GM11168 (cell line): ENCODE data around the gene TAF13.

ENCODE experiments used
- in situ Hi-C: fragments of 300-500 bp; cut with MboI; formaldehyde crosslinking; loops from one replicate; pipeline ENCODE4 v1.12.0; 2022; ENCODE audit warnings: low sequenced_read_pairs; ENCODE audit not compliant: unreplicated experiment

Gene TAF13, protein sequence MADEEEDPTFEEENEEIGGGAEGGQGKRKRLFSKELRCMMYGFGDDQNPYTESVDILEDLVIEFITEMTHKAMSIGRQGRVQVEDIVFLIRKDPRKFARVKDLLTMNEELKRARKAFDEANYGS

DNA sequence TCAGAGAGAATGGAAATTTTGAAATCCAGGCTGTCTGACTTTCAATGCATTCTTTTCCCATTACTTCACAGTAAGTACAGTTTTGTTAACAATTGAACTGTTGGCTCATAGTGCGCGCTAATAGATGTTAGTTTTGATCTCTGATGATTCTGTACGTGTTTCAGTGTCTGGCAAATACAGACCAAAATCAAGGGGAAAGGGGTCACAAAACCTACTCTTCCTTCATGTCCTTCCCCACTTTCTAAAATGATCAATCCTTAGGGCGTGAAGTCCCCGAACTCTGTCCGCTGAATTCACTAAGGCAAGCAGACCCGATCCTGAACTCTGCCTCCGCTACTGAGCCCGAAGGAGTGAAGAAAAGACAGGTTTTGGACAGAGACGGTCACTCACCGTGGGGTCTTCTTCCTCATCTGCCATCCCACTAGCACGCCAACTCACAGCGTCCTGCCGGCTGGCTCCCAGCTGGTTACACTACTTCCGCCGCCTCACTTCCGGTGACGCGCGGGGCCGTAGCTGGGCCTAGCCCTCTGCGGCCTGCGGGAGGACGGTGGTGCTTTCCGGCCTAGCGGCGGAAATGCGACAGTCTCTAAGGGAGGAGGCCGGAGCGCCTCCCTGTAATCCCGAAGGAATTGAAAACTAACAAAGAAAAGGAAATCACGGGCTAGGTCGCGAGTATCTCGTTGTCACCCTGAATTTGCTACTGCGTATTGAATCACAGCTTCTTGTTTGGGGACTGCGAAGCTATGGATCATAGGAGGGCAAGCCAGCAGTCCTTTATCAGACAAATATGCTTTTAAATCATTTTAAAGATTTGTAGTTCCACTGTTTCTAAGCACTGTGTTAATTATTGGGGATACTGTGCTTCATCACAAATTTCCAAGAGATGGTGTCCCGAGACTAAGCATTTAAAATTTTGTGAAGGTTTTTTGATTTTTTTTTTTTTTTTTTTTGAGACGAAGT, at the start of gene TAF13:
Gene TAF13 (minus strand): TSS at position 473 of the 960 bp plus-strand sequence. CDS start 56 bp downstream, at position 417.
- in situ Hi-C loops: no loop called here

DNA sequence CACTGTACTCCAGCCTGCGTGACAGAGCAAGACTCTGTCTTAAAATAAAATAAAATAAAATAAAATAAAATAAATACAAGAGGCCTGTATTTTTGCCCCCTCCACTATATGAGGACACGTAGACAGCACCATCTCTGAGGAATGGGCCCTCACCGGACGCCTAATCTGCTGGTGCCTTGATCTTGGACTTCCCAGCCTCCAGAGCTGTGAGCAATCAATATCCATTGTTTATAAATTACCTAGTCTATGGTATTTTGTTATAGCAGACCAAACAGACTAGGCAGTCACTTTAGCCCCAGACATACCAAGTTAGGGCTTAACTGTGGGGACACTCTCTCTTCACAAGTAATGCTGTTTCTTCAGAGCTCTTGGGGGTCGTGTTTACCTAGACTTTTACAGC, 44.6 kb upstream of the TAF13 start:
- in situ Hi-C loops: no loop called here

DNA sequence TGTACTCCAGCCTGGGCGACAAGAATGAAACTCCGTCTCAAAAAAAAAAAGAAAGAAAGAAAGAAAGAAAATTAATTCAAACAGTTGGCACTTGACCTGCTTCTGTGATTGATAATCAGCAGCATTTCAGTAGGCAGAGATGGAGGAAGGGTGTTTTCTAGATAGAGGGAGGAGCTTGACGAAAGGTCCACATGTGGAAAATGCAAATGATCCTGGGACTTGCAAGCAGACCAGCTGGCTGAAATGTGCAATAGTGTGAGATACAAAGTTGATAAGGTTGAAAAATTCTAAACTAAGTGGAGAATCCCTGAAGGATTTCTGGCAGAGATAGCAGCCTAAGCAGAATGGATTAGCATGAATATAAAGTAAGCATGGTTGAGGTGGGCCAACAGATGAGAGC, 42.3 kb upstream of the TAF13 start:
- in situ Hi-C loops: no loop called here

DNA sequence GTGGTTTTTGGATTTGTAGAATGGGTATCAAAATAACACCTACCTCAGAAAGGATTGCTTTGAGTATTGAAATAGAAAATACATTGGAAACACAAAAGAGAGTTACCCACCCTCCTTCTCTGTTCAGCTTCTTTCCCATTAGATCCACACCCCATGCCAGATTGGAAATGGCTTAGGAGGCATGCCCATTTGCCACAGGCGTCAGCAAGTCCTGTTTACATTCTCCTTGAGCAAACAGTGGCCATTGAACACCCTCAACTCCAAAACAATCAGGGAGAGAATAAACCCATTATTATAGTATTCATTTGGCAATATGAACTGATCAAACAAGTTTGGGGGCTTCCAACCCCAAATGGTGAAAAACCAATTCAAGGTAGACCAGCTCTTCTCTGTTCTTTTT, 40.5 kb upstream of the TAF13 start:
- in situ Hi-C loops: no loop called here

DNA sequence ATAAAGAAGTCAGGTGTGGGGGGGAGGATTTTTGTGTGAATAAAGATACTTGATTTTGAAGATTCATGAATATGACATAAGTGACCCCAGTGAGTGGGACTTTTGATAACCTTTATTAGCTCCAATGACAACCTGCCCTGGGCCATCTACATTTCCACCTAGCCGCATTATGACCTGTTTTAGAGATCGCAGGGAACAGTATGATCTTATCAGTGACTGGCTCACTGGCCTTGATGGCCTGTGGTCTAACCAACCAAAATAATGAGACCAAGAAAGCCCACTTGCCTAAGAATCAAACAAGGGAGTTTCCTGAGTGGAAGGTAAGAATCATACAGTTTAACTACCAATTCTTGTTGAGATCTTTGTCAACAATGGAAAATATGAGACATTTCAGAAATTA, 39.9 kb upstream of the TAF13 start:
- in situ Hi-C loops: no loop called here

DNA sequence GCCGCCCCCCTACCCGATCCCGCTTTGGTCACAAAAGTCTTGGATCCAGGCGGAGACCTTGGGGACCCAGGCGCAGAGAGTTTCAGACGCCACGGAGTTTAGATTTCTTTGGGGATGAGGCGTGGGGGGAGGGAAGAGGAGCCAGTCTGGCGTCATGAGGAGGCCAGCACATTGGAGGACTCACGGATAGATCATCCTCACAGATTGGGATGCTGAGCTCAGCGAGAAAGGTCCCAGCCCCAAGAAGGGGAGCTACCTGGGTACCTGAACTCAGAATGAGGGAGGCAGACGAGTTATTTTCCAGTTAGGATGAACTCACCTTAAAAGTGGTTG, 38.5 kb upstream of the TAF13 start:
- in situ Hi-C loops: no loop called here

DNA sequence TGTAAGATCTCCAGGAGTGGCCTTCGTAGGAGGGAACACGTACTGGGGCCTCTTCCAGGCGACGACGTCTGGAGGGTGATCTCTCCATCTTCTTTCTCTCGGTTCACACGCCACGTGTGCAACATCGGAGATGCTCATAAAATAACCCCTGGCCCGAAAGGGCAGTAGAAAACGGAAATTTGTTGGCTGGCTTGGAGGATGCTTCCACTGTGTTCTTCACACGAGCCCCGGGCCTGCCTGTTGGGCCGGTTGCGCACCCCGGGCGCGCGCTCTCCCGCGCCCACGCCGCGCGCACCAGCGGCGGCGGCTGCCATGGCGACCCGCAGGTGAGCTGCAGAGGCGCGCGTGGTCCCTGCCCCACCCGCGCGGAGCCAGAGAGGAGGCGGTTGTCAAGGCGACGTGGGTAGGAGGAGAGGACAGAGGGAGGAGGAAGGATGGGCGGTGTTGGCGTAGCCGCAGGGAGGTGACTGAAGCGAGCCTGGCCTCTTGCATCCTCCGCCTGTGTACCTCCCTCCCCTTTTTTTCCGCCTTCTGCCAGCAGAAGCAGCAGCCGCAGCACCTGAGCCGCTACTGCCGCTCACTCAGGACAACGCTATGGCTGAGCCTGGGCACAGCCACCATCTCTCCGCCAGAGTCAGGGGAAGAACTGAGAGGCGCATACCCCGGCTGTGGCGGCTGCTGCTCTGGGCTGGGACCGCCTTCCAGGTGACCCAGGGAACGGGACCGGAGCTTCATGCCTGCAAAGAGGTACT, 38.0 kb upstream of the TAF13 start, which contains the start of gene ELAPOR1:
Gene ELAPOR1 (plus strand): TSS at position 526 of the 752 bp plus-strand sequence. CDS start 69 bp downstream, at position 595.
- in situ Hi-C loops: no loop called here

DNA sequence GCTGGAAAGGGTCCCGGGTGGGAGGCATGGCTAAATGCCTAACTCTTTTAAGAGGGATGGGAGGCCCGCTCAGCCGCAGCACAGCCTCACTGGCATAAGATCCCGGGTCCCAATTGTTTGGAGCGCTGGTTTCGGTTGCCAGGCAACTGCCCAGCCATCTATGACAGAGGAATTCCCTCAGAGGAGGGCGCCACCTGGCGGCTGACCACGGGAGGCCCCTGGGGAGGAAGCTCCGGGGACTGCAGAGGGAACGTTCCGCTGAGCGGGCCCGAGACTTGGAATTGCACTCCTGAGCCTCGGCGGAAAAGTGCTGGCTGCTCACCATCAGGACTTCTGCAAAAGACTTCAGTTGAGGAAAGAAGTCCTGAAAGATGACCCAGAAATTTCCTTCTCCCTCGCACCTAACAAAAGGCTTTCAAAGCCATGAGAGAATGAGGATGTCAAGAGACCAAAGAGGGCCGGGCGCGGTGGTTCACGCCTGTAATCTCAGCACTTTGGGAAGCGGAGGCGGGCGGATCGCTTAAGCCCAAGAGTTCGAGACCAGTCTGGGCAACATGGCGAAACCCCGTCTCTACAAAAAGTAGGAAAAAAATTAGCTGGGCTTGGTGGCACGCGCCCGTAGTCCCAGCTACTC, 37.0 kb upstream of the TAF13 start:
- in situ Hi-C loops: no loop called here

DNA sequence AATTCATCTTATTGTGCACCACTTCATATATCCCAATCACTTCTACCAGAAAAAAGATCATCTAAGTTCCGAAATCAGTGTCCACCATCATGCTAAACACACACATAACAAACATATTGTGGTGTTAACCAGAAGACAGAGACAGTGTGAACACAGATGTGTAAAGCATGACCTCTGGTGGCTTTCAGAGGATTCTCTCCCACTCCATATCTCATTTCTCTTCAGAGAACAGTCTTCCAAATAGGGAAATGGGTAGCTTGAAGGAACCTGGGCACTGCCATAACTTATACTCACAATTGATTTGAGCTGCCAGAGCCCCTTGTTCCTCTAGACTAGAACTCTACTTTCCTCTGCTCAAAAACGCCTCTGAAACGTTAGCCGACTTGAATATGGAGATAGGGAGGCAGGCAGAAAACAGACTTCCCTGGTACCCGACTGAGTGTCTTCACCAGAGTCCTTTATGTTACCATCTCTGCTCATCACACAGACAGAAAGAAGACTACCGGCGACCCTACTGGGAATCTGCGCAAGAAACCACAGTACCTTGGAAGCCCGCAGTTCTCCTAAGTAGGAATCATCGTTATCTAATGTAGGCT, 36.4 kb upstream of the TAF13 start:
- in situ Hi-C loops: no loop called here

DNA sequence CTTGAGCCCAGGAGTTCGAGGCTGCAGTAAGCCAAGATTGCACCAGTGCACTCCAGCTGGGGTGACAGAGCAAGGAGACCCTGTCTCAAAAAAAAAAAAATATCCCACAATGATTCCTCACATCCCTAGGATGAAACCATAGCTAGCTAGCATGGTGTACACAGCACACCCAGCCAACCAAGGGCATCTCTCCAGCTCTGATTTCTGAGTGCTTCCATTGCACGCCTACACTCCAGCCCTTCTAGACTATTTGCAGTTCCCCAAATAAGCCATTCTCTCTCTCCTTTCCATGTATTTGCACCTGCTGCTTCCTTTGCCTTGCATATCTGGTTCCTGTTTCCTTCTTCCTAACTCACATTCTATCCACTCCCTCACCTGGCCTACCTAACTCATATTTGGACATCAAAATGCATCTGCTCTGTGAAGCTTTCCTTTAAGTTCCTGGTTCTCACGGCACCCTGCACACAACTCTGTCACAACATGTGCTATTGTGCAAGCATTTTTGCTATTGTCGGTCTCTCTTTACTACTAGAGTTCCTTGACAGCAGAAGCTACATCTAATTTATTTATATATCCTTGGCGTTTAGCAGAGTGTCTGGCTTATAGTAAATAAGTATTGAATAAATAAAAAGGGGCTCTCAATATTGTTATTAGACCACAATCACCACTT, 35.7 kb upstream of the TAF13 start:
- in situ Hi-C loops: no loop called here

DNA sequence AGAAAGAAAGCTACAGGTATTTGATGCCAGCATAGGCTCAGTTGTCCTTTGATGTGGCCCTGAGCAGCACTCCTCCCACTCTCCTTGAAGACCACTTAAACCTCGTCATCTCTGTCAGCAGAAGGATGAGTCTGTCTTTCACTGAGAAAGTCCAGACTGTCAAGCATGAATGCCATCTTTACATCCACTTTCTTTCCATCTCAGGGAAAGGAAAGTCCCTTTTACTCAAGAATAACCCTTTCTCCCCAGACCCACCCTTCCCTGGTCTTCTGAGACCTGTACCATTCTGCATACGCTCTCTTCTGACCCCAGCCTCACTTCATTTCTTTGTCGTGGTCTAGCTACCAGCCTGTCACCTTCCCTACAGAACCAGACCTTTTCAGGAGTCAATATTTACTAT, 34.1 kb upstream of the TAF13 start:
- in situ Hi-C loops: no loop called here

DNA sequence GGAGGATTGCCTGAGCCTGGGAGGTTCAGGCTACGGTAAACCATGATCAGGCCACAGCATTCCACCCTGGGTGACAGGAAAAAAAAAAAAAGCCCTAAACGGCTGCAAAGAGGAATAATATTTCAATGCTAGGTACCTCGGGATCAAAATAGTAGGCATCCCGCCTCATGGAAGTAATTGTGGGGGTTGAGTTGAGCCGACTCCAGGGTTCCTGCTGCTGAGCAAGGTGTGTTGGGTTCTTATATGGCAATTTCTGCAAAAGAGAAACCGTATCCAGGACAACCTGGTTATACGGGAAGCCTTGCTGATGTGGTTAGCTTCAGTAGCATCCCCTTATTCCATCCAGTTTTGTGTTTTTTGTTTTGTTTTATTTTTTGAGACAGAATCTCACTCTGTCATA, 32.0 kb upstream of the TAF13 start:
- in situ Hi-C loops: no loop called here

DNA sequence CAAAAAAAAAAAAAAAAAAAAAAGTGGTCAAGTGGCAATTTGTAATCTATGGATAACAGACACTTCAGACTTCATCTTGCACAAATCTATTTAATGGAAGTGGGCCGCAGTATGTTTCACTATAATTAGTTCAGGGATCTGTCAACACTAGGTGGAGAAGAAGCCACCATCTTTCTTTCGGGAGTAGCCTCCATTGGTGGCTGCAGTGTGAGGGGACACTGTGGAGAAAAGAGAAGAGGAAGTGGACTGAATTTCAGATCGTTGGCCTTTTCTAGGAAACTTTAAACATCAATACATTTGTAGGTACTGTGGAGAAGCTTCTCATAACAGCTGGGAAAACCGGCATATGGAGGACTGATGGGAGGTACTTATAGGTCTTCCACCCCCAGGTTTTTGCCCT, 30.1 kb upstream of the TAF13 start:
- in situ Hi-C loops: no loop called here

DNA sequence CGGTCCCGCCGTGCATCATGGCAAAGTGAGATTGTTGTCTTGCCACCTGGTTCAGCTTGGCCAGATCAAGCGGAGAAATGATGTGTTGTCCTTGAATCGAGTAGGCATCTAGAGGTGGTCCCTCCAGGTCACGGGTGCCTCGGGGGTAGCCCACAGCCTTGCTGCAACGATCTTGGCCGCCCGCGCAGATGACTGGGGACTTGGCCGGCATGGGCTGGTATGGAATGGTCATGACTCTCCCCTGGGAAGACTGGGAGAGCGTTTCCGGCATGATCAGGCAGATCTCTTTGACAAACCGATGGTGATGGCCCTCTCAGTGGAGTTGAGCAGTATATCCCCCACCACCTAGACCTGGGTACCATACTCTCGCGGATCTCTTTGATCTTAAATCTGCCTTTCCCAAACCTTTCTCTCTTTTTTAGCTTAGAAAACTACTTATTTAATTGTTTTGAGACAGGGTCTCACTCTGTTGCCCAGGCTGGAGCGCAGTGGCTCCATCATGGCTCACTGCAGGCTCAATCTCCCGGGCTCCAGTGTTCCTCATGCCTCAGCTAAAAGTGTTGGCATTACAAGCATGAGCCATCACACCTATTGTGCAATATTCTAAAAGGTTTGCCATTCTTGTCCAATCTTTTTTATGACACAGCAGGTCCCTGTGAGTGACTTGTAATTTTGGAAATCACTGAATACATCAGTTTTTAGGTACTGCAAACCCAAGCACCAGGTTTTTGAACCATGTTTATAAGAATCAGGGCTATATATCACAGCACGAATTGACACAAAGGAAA, 28.8 kb upstream of the TAF13 start:
- in situ Hi-C loops: no loop called here

DNA sequence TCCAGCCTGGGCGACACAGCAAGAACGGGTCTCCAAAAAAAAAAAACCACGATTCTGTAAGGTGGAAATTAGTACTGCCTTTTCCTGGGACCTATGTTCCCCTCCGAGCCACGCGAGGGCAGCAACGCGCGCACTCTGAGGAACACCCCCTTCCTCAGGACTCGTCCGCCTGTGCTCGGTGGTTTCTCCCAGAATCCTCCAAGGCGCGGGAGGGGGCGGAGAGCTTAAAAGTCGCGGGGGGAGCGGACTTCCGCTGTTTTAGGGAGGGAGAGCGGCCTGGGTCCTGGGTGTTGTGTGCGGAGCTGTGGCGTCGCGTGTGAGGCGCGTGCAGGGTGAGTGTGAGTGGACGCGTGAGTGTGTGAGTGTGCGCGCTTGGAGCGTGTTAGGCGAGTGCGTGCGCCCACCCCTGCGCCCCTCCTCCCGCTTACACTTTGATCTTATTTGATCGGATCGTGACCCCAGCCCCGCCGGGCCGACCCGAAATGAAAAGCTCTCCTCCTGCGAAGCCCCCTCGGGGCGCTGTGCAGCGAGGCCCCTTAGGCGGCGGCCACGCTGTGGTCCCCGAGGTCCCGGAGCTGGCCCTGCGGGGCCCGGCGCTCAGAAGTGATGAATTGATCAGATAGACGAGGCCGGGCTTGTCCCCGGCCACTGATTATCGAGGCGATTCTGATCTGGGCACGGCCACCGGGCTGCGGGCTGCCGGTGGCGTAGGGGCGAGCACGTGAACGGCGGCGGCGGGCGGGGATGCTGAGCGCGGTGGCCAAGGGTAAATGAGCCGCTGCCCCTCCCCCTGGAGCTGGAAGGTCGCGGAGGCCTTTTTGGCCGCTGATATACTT, 24.4 kb upstream of the TAF13 start:
- in situ Hi-C loops: no loop called here

DNA sequence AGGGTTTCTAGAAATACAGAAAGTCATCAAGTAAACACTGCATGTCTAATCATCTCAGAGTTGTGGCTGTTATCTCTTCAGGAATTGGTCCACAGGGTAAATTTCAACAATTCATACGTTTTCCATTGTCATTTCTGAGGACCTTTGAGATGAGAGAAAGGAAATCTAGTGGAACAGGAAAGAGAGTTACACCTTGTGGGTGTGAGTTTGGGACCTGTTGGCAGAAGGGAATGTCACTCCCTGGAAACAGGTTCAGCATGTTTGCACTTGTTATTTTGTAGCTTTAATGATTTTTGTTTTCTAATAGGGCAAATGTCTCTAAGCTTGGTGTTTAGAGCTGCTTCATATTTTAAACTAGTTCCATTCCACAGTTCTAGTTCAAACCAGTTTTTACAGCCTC, 20.3 kb upstream of the TAF13 start:
- in situ Hi-C loops: no loop called here

DNA sequence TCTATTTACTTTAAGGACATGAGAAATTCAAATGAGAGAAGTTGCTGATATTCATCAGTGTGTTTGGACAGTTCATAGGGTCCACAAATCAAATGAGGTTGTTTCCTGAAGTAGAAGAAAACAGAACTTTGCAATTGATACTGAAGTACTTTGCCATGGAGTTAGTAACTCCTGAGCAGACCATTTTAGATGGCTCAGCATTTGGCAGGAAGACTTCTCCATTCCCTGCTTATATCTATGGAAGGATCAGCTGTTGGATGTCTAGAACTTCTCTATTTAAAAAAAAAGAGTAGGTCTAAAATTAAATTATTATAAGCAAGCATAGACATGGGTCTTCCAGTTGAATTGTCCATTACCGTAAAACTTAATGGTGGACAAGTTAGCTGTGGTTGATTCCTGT, 19.8 kb upstream of the TAF13 start:
- in situ Hi-C loops: no loop called here

DNA sequence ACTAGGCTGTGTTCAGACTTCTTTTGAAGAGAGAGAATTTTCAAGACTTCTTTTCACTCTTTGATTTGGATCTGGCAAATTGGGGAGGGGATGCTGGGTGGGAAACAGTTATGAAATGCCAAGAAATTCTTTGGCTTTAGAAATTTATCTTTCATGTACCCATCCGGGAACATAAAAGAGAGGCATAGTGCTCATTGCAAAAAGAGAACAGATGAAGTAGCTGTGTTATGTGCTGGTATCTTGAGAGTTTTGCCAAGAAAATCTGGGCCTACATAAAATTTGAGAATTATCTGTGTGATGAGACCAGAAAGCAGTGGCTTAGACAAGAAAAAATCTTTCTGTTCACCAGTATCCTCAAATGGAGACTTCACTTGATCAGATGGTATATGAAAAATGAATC, 19.1 kb upstream of the TAF13 start:
- in situ Hi-C loops: no loop called here
